ENCODE results near the gene OR10A3. TPM values are rescaled to one million over a fixed set of nuclear protein-coding genes. Genes with fewer than 3 reads are reported as not detected.
"Not testable (repeated sequence)": the region's sequence is repeated elsewhere in the genome, so short reads cannot be mapped to it uniquely, and the experiment has no call there.

Gene OR10A3, protein sequence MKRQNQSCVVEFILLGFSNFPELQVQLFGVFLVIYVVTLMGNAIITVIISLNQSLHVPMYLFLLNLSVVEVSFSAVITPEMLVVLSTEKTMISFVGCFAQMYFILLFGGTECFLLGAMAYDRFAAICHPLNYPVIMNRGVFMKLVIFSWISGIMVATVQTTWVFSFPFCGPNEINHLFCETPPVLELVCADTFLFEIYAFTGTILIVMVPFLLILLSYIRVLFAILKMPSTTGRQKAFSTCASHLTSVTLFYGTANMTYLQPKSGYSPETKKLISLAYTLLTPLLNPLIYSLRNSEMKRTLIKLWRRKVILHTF
- not detected for total RNA-seq

DNA sequence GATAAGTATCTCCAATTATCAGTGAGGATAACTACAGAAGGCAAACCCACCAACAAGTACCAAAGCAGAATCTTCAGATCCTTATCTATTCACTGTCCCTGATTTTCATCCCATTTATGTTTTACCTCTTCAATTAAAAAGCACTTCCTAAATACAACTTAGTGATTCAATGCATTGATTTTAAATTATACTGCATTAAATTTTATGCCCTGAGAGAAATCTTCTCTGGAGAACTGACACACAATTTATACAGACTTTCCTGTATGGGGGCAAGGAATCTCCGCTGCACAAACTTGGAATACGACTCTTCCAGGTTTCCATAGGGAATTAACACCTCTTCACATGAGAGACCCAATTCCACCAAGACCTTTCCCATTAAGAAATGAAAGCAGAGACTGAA lies at the start of gene OR10A3:
OR10A3 (minus strand) TSS at position 101 of the 400 bp plus-strand sequence. CDS start 2,188 bp downstream, outside the sequence.
- DNase-seq (ENCODE audit: low spot score), result no peak

DNA sequence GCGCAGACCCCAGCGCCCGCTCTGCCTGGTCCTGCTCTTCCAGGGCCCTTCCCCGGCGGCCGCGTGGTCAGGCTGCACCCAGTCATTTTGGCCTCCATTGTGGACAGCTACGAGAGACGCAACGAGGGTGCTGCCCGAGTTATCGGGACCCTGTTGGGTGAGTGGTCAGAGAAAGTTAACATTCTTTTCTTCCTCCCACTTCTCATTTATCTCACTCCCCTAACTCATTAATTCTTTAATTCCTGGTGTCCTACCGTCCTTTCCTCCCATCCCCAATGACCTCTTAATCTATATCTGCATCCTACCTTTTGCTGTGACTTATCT lies 46.0 kb upstream of the OR10A3 start:
- DNase-seq (ENCODE audit: low spot score), result not testable (repeated sequence)

DNA sequence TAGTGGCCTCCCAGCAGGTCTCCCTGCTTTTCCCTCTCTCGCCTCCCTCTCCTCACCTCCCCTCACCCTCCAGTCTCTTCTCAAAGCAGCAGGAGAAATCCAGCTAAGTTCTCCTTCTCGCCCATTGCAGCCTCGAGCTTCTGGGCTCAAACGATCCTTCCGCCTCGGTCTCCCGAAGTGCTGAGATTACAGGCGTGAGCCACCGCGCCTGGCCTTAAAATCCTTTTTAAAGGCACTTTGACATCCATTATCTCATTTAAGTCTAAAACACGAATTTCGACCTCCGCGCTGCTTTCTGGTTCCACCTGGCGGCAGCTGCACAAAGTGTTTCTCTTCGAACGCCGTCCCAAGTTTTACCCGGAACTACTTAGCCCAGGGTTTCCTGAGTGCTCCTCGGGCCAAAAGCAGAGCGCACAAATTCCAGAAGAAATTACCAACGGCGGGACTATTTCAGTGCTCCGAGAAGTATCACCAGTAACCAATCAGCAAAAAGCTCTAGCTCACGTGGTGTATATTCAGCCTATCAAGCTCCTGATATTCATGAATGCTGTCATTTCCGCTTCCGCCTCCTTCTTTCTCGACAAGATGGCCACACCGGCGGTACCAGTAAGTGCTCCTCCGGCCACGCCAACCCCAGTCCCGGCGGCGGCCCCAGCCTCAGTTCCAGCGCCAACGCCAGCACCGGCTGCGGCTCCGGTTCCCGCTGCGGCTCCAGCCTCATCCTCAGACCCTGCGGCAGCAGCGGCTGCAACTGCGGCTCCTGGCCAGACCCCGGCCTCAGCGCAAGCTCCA lies 45.5 kb upstream of the OR10A3 start, which contains the start of gene EIF3F:
EIF3F (plus strand) TSS at position 570 of the 792 bp plus-strand sequence; CDS start at position 586, 16 bp downstream.
- DNase-seq (ENCODE audit: low spot score), result peak; percentile 96

DNA sequence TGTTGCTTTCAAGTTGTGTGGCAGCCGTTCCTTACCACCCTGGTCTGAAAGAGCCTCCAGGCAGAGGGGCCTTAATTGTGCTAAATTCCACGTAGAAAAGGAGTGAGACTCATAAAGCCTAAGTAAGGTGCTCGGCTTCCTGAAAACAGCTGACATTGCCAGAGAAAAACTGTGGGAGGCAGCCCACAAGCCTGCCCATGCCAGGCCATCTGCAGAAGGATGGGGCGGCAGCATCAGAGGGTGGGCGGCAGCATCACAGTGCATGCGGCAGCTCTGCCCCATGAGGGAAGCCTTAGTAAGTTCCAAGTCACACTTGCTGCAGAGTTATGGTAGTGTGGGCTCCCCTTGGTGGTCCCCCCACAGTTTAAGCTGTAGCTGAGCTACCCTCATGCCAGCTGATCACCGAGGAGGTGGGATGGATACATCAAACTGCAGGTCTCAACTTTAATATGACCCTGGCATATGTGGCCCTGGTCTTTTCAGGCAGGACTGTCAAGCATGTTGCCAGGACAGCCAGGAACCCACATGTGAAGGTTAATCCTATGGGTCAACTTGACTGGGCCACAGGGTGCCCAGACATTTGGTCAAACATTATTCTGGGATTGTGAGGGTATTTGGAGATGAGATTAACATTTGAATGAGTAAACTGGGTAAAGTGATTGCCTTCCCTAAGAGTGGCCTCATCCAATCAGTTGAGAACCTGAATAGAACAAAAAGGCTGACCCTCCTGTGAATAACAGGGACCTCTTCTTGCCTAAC lies 42.5 kb upstream of the OR10A3 start:
- DNase-seq (ENCODE audit: low spot score), result no peak

DNA sequence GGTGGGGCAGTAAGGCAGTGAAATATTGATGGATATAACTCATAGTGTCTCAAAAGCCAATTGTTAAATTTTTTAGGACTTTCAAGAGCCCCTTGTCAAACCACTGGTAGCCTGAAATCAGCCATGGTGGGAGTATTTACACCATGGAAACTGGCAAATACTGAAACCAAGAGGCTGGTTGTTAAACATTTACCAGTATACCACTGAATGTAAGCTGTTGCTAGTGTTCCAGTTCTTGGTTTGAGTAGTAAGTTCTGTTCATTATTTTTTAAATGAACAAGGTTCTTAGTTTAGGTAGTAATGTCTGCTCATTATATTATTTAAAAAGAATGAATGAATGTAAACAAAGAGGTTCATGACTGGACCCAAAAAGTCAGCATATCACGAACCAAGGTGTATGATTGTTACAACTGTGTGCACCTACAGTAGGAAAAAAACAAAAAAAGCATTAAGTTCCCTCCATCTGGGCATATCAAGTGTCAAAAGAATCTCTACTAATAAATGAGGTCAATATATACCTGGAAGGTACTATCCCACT lies 41.1 kb upstream of the OR10A3 start:
- DNase-seq (ENCODE audit: low spot score), result no peak

DNA sequence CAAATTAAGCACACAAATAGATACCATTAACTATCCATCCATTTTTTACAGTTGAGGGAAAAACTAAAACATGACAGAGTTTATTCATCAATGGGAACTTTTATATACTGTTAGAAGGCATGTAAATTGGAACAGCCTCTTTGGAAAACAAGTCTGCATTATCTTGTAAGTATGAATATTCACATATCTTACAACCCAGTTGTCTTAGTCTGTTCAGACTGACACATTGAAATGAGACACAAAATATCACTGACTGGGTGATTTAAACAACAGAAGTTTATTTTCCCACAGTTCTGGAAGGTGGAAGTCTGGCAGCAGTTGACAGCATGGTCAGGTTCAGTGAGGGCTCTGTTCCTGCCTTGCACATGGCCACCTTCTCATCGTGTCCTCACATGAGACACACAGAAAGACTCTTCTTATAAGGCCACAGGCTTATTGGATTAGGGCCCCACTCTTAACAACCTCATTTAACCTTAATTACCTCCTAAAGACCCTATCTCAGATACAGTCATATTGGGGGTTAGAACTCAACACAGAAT lies 40.2 kb upstream of the OR10A3 start:
- no peak for DNase-seq (ENCODE audit: low spot score)

DNA sequence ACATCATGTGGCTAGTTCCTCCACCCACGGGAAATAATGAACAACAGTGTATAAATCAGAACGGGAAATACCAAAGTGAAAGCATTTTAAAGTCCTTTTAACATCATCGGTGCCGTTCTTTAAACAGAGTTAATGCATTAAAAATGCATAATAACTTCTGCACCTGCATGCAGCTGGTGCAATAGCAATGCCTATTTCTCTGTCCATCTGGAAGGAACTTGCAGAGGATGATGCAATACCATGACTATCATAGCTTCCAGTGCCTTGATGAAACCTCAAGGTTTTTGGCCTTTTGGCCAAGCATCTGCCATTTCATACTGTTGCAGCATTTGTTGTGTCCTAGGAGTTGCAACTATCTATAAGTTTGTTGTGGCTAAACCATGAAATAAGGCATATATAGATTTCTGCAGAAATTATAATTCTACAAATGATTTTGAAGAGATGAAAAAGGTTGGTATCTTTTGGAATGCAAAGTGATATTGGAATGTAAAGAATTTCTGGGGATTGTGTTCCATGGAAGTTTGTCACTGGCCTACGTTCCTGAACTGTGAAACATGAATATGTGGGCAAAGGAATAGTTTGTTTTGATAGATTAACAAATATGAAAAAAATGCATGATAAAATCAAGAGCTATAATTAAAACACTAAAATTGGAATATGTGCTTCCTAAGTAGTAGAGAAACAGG lies 35.9 kb upstream of the OR10A3 start:
- DNase-seq (ENCODE audit: low spot score), result no peak

DNA sequence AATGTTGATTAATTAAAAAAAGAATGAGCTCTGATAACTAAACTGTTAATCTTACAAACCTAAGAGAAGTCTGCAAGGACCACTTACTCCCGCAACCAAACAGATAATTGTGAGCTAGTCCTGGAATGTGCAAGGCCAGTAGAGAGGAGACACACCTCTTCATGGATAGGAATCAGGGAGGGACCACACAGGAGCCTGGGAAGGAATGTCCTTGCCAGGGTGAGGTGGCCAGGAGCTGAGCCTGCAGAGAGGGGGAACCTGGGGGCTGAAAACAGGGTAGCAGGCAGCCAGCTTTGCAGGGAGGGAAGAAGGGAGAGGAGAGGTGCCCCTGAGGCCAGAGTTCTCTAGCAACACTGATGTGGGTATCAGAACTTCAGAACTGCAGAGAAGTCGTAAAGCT lies 33.2 kb upstream of the OR10A3 start:
- DNase-seq (ENCODE audit: low spot score), result no peak

DNA sequence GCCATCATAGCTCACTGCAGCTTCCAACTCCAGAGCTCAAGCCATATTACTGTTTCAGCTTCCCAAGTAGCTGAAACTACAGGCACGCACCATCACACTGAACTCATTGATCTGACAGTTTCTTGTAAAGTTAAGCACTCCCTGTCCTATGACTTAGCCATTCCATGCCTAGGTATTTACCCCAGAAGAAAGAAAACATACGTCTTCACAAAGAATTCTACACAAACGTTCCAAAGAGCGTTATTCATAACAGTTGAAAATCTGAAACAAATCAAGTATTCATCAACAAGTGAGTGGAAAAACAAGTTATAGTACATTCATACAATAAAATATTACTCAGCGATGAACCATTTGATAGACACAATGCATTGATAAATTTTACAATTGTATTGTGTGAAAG lies 31.5 kb upstream of the OR10A3 start:
- no peak for DNase-seq (ENCODE audit: low spot score)

DNA sequence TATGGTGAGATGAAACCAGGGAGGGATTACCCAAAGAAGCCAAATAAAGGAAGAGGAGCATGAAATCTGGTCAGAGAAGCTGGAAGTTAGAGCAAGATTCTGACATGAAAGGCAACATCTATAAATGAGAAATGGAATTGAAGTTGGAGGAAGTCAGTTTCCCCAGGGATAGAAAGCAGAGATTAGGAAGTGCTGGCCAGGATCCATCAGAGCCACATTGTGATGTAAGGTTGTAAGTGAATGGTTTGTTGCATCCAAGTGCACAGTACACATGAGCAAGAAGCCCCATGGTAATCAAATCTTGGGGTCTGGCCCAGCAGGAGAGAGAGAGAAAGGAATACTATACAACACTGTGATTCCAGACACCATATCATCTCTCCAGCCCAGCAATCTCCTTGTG lies 30.3 kb upstream of the OR10A3 start:
- DNase-seq (ENCODE audit: low spot score), result no peak

DNA sequence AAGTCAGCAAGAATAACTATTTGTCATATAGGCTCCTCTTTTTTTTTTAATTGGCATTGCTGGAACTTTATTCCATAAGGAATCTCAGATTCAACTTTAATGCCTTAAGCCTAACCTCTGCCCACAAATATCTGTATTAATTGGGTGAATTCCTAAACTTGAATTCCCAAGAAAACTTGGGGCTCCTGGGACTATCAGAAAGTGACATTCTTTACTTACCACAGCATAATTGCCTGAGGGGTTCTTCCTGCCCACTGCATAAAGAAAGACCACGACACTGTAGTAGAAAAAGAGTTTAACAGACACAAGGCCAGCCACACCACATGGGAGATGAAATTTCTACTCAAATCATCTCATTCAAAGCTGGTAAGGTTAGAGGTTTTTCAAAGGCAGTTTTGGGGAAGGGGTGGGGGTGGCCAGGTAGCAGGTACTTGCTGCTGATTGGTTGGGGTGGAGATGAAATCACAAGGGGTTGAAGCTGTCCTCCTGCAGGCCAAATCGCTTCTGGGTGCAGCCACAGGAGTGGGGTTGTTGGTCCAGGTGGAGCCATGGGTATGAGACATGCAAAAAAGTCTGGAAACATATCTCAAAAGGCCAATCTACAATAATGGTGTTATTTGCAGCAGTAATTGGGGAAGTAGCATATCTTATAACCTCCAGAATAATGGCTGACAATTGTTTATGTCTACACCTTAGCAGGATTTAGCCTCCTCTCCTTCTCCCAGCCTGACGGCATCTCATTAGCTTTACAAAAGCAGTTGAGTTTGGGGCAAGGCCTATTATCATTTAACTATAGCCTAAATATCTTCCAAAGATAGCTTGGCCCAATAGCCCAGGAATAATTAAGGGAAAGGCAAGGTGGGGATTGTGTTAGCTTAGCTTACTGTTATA lies 28.5 kb upstream of the OR10A3 start:
- no peak for DNase-seq (ENCODE audit: low spot score)

DNA sequence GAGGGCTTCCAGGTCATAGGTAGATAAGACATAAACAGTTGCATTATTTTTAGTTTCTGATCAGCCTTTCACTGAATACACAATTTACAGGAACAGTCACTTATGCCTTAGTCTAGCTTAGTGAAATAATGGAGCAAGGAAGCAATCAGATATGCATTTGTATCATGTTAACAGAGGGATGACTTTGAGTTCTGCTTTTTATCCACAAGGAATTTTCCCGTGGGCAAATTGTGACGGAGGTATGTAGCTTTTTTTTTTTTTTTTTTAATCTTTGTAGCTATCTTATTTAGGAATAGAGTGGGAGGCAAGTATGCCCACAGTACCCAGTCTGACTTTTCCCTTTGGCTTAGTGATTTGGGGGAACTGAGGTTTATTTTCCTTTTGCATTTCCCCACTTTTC lies 27.2 kb upstream of the OR10A3 start:
- DNase-seq (ENCODE audit: low spot score), result no peak

DNA sequence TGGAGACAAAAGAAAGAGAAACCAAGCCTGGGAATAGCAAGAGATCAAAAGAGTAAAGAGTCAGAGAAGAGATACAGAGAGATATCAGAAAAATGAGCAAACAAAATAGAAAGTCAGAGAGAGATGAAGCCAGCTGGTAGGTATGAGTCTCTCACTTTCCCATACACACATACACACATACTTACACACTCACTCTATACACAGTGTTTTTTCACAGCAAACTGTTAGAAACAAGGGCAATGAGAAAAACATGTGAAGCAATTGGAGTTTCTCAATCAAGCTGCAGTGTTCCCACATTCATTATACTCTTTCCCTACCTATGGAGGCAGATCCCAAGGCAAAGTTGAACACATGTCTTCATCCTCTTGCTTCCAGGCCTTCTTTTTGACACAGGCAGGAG lies 26.3 kb upstream of the OR10A3 start:
- DNase-seq (ENCODE audit: low spot score), result no peak

DNA sequence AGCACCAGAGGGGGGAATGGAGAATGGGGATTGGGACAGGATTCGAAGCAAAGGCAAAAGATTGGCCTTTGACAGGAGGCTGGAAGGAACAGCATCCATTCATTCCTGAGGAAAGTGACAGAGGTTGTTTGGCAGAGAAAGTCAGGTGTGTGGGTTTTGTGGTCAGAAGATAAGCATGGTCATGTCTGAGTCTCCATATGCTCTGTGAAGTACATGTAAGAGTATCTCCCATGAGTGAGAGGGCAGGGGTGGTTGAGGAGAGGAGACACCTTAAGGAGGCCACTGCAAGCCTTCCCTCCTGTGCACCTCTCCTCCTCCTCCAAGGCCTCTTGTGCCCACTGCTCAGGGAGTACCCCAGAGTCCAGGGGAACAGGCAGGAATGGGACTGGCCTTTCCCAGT lies 25.6 kb upstream of the OR10A3 start:
- no peak for DNase-seq (ENCODE audit: low spot score)

DNA sequence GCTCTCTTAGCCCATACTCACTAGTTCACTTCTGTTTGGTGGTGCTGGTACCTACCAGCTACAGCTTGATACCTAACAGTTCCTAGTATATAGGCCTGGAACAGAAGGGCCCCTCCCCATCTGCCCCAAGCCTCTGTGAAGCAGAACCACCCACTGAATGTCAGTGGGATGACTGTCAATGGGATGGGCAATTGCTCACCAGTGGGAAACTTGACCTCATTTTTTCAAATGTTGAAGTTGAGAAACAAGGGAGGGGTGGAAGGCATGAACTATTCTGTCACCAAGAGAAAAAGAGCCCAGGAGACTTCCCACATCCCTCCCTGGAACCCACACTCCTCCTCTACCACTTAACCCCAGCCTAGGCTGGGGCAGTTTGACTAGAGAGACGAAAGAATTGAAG lies 23.9 kb upstream of the OR10A3 start, which contains the start of gene NLRP10:
NLRP10 (minus strand) TSS at position 62 of the 400 bp plus-strand sequence. CDS start 1,952 bp downstream, outside the sequence.
- no peak for DNase-seq (ENCODE audit: low spot score)

DNA sequence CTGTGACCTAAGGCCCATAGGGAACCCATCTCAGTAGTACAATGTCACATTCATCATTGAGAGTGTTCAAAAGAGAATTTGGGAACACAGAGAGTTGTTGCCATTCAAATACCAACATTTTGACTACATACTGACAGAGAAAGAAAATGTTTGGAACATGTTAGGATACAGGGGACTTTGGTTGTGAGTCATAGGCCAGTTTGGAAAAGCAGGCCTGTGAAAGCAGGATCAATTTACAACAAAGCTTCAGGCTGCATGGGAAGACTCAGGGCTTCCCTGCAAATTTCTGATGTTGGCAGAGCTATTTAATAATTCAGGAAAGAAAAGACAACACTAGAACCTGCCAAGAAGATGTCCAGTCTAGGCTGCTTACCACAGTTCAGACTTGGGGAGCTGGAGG lies 23.4 kb upstream of the OR10A3 start:
- no peak for DNase-seq (ENCODE audit: low spot score)

DNA sequence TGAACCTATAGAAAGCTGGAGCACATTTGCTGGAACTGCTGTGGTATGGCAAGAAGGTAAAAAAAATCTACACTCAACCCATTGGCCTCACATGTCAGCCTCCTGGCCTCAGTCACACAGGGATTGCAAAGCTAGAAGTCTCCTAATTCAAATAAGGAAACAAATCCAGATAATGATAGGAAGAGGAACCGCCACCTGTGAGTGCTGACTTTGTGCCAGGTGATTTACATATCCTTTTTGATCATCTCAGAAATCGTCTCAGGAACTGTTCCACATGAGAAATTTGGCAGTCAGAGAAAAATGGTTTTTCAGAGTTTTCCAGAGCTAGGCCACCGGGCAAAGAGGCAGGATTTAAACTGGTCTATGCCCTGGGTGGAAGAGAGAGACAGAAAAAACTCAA lies 22.8 kb upstream of the OR10A3 start:
- no peak for DNase-seq (ENCODE audit: low spot score)

DNA sequence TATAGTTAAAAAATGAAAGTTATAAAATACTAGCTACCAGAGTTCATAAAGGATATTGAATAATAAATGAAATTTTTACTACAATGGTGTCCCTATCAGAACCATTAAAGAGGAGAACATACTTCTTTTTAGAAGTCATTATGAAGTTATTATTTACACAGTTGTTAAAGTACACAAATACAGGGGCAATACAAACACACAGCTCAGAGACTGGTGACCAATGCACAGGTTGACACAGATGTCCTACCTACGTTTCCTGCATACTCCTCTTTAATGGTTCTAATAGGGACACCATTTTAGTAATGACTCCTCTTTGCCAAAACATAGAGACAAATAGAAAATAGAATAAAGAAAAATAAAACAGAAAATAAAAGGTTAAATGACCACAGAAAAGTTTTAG lies 13.7 kb upstream of the OR10A3 start:
- no peak for DNase-seq (ENCODE audit: low spot score)

DNA sequence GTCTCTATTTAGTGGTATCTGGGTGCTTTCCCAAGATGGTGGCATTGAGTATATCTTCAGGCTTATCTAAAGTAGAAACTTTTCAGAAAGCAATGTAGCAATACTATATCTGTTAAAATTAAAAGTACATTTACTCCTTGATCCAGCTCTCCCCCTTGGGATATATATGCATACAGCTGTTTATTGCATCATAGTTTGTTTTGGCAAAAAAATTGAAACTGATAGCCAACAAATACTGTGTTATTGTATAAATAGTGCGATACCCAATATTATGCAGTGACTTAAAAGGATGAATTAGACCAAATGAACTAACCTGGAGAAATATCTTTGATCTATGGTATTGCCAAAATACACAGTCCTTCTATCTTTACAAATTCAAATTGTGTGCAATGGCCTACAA lies 8.4 kb upstream of the OR10A3 start:
- no peak for DNase-seq (ENCODE audit: low spot score)

DNA sequence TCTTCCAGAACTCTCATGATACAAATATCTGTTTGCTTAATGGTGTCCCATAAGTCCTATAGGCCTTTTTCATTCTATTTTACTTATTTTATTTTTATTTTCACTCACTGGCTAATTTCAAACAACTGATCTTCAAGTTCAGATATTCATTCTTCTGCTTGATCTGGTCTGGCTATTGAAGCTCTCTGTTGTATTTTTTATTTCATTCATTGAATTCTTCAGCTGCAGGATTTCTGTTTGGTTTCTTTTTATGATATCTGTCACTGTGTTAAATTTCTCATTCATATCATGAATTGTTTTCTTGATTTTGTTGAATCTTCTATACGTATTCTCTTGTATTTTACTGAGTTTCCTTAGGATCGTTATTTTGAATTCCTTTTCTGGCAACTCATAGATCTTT lies 2.6 kb upstream of the OR10A3 start:
- no peak for DNase-seq (ENCODE audit: low spot score)

Data from ureter (tissue), 1 donor.